Thoracic aorta (tissue), 2 donors: Measurements from ENCODE around the gene CARMIL1. TPM values are rescaled to one million over a fixed set of nuclear protein-coding genes. Genes with fewer than 3 reads are reported as not detected.

Experiments used
- ATAC-seq: fragments of 150-250 bp; one replicate; pipeline ENCODE4 v1.8.0; 2017; ENCODE audit warnings: low read depth; ENCODE audit not compliant: insufficient number of reproducible peaks, low FRiP score
- DNase-seq: peaks from one replicate; pipeline ENCODE4 v3.0.0-alpha.2; 2020; ENCODE audit warnings: low spot score
- H3K27ac ChIP-seq, 2 donors: fragments of 200-600 bp; sonication (generic); 1 replicate in 1 of 2; 2 replicates in 1 of 2; pipeline ENCODE4 v1.5.1; 2016; ENCODE audit warnings: mild to moderate bottlenecking in 2 of 2, moderate library complexity in 2 of 2
- H3K27me3 ChIP-seq: fragments of 200-600 bp; sonication (generic); replicated peaks from 2 replicates; pipeline ENCODE4 v1.6.0; 2016; ENCODE audit warnings: mild to moderate bottlenecking; ENCODE audit not compliant: insufficient read depth
- H3K36me3 ChIP-seq: fragments of 200-600 bp; sonication (generic); one replicate; pipeline ENCODE4 v1.5.1; 2016
- H3K4me1 ChIP-seq, 2 donors: fragments of 200-600 bp; sonication (generic); 1 replicate in 1 of 2; 2 replicates in 1 of 2; pipeline versions ENCODE4 v1.5.1 to v1.6.0; 2016; ENCODE audit warnings: low read depth in 2 of 2, mild to moderate bottlenecking in 1 of 2; ENCODE audit not compliant: control insufficient read depth in 1 of 2
- H3K4me3 ChIP-seq: fragments of 200-600 bp; sonication (generic); 2 replicates; pipeline ENCODE4 v1.5.1; 2016; ENCODE audit warnings: mild to moderate bottlenecking
- H3K9me3 ChIP-seq: fragments of 200-600 bp; sonication (generic); 2 replicates; pipeline ENCODE4 v1.5.1; 2016
- total RNA-seq, 2 donors: library from RNA; depleted of rRNA; stranded (reverse); fragments of >200 nt; gene quantifications; one replicate each; pipeline versions ENCODE4 v1.1.0 to v1.2.3, GENCODE V29; 2016
- TF ChIP-seq, protein P1 (sequence below): fragments of 200-600 bp; sonication (generic); IDR thresholded peaks from one replicate; pipeline ENCODE4 v1.5.1; 2019; ENCODE audit warnings: antibody characterized with exemption

The CARMIL1 gene
- total RNA-seq, 2 donors from 2014 or later, result 60.4 to 63.0 TPM

DNA sequence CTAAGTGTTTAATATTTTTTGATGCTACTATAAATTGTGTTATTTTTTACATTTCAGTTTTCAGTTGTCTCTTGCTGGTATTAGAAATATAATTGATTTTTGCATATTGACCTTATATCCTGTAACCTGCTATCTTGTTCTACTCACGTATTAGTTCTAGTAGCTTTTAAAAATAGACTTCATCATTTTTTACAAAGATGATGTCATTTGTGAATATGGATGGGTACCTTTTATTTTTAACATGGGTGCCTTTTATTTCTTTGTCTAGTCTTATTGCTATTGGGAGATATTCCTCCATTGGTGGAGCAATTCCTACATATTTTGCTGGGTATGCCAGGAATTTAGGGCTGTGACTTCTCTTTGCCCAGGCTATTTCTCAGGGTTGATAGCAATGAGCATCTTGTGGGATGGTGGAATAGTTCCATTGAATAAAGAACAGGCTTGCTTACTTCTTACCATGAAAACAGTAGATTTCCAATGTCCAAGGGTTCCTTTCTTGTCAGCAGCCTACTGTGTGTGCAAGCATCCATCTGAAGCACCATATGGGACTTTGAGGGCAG is 149.7 kb downstream of the CARMIL1 start:
- TF ChIP-seq, protein P1, sequence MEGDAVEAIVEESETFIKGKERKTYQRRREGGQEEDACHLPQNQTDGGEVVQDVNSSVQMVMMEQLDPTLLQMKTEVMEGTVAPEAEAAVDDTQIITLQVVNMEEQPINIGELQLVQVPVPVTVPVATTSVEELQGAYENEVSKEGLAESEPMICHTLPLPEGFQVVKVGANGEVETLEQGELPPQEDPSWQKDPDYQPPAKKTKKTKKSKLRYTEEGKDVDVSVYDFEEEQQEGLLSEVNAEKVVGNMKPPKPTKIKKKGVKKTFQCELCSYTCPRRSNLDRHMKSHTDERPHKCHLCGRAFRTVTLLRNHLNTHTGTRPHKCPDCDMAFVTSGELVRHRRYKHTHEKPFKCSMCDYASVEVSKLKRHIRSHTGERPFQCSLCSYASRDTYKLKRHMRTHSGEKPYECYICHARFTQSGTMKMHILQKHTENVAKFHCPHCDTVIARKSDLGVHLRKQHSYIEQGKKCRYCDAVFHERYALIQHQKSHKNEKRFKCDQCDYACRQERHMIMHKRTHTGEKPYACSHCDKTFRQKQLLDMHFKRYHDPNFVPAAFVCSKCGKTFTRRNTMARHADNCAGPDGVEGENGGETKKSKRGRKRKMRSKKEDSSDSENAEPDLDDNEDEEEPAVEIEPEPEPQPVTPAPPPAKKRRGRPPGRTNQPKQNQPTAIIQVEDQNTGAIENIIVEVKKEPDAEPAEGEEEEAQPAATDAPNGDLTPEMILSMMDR, result no peak
- Histone ChIP-seq H3K36me3 (no peaks in the 10 kb centered on the region), H3K4me3 (no peak overlapping the region), H3K27ac (no peak overlapping the region), H3K27me3 (no peaks in the 10 kb centered on the region), H3K9me3 (no peaks in the 10 kb centered on the region), H3K4me1 (peaks cover 6 to 18% of the 10 kb centered on the region in 2 donors)
- DNase-seq (no peak), ATAC-seq (no peak)

DNA sequence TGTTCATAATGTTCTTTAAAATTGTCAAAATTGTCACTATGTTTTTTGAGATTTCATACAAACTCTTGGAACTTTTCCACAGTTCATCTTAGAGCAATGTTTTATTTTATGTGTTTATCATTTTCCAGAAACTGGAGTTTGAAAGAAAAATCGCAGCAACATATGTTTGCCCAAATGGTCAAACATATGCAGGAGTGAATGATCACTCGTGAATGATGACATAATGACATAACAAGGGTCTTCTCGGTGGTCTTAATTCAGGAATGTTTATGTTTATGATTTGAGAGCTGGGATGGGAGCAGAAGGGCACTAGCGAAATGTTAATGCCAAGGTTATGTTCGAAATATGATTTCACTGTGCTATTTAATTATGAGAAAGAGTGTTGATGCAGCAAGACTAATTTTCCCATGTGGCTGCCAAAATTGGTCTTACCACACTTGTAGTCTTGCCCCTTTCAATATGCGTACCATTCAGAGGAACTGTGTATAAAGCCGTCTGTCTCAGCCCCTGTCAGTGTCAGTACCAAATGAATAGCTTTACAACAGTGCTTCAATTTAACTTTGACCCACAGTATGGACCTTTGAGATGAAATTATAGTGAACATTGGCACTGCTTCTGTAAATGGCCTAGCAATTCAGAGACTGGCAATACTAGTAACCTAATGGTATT is 152.3 kb downstream of the CARMIL1 start:
- TF ChIP-seq, protein P1, result no peak
- H3K36me3 ChIP-seq, result no peaks in the 10 kb centered on the region
- H3K27me3 ChIP-seq, result no peaks in the 10 kb centered on the region
- peaks cover 6 to 18% of the 10 kb centered on the region in 2 donors for H3K4me1 ChIP-seq
- no peak overlapping the region for H3K4me3 ChIP-seq
- DNase-seq (no peak), ATAC-seq (no peak)
- no peak overlapping the region for H3K27ac ChIP-seq
- no peaks in the 10 kb centered on the region for H3K9me3 ChIP-seq

DNA sequence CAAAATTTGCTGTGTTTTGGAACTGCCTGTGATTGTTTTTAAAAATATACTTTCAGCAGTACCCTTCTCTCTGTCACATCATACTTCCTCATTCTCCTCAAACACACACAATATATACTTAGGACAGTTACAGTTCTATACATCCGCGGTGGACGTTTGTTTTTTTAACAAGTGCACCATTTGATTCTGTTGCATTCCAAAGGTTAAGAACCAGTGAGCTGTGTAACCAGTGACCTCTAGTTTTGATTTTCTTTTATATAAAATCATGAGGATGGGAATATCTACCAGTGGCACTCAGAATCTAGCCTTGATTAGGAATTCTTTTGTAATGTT is 152.8 kb downstream of the CARMIL1 start:
- H3K9me3 ChIP-seq, result no peaks in the 10 kb centered on the region
- H3K36me3 ChIP-seq, result no peaks in the 10 kb centered on the region
- no peak for ATAC-seq
- no peaks in the 10 kb centered on the region for H3K27me3 ChIP-seq
- H3K4me3 ChIP-seq, result no peak overlapping the region
- TF ChIP-seq, protein P1, result no peak
- DNase-seq, result no peak
- no peak overlapping the region for H3K27ac ChIP-seq
- peaks cover 6 to 18% of the 10 kb centered on the region in 2 donors for H3K4me1 ChIP-seq

DNA sequence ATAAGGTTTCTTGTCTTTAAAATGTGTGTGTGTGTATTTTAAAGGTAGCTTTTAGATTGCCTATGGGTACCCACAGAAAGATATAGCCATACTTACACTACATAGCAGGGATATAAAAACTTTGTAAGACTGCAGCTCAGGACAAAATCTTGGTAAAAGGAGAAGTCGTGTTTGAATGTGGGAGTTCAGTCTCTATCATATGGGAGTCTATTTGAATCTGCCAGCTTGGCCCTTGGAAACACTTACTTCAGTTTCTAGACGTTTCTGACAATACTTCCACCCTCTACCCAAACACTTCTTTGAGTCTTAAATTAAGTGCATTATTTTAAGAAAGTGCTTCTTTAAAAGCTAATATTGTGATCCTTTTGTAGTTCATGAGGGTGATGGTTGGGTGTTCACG is 155.7 kb downstream of the CARMIL1 start:
- Histone ChIP-seq H3K9me3 (no peaks in the 10 kb centered on the region), H3K27me3 (no peaks in the 10 kb centered on the region), H3K27ac (no peak overlapping the region), H3K4me1 (no peaks in the 10 kb centered on the region), H3K4me3 (no peak overlapping the region), H3K36me3 (no peaks in the 10 kb centered on the region)
- ATAC-seq, result no peak
- TF ChIP-seq, protein P1, result no peak
- DNase-seq, result no peak

DNA sequence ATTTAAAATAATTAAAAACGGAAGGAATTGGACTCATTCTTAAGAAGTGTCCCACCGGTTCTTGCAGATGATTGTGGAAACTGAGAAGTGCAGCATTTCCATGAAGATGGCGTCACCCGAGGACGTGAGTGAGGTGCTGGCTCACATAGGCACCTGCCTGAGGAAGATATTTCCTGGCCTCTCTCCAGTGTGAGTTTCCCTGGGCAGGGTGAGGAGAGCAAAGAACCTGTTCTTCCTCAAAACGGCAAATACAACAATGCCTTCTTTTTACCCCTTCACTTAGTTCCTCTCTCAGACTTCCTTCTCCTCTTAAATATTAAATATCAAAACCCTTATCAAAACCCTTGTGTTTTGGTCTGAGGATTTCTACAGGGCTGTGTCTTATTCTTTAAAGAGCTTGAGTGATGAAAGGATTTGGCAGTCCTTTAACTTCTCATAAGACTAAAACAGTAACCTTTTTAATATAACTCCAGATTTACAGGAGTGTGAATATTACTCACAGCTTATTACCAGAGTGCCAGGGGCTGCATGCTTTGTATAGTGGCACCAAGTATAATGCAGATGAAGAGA is 156.3 kb downstream of the CARMIL1 start:
- Histone ChIP-seq H3K27ac (no peak overlapping the region), H3K4me3 (no peak overlapping the region), H3K4me1 (no peaks in the 10 kb centered on the region), H3K9me3 (no peaks in the 10 kb centered on the region), H3K27me3 (no peaks in the 10 kb centered on the region), H3K36me3 (no peaks in the 10 kb centered on the region)
- TF ChIP-seq, protein P1, result no peak
- no peak for DNase-seq
- no peak for ATAC-seq
